K562 (cell line): ENCODE data around the gene PLCD1. TPM values are rescaled to one million over a fixed set of nuclear protein-coding genes. Genes with fewer than 3 reads are reported as not detected.

Source experiments
- ATAC-seq: fragments of 200-7000 bp; cut with Tn5 transposase; 3 replicates; pipeline ENCODE4 v1.9.1; 2020; ENCODE audit warnings: moderate library complexity
- BruUV-seq: library from RNA; stranded (reverse); fragments of 400-500 nt; replicated peaks from 2 replicates; lab custom pipeline; 2021; lab: Mats Ljungman, UMichigan
- CTCF ChIA-PET: fragments of 300-600 bp; formaldehyde crosslinking; extraction: SDS; loops from one replicate; lab custom pipeline; 2021; ENCODE audit warnings: low intra/inter-chr PET ratio; lab: Yijun Ruan, JAX
- POLR2A ChIA-PET: fragments of 300-600, 350-650 bp; sonication (Branson Sonifier 250); formaldehyde crosslinking; extraction: SDS; loops from one replicate; lab custom pipeline; 2021; ENCODE audit warnings: antibody characterized with exemption, inconsistent platforms; lab: Yijun Ruan, JAX
- DNase-seq, 4 experiments: peaks; one replicate each; pipeline versions ENCODE4 v3.0.0 to v3.0.0-alpha.2; 2011 to 2018; ENCODE audit warnings: low spot score in 3 of 4, mixed read lengths in 3 of 4; ENCODE audit errors: extremely low read depth in 1 of 4
- FAIRE-seq: peaks from 2 replicates; lab custom pipeline; 2011; peaks lifted over from hg19 to GRCh38; lab: Jason Lieb, UNC
- H2AFZ ChIP-seq: 2 replicates; pipeline ENCODE4 v1.6.0; 2011; ENCODE audit warnings: low read depth, low read length, control low read depth, inconsistent platforms
- H3K27ac ChIP-seq: fragments of 200-600 bp; 3 replicates; pipeline ENCODE4 v1.8.0; 2011; ENCODE audit warnings: low read depth, mild to moderate bottlenecking, control low read depth, inconsistent platforms, low read length, moderate library complexity, mixed read lengths; ENCODE audit errors: extremely low read depth
- H3K27me3 ChIP-seq, 2 experiments: fragments of 300-600 bp in 1 of 2; 2 replicates in 1 of 2; 3 replicates in 1 of 2; pipeline versions ENCODE4 v1.6.0 to v1.8.0; 2011; ENCODE audit warnings: inconsistent platforms in 2 of 2, low read length in 2 of 2, mild to moderate bottlenecking in 1 of 2, mixed read lengths in 1 of 2, moderate library complexity in 1 of 2; ENCODE audit not compliant: control insufficient read depth in 2 of 2, insufficient read depth in 2 of 2
- H3K36me3 ChIP-seq: fragments of 300-600 bp; 3 replicates; pipeline ENCODE4 v1.8.0; 2011; ENCODE audit warnings: mild to moderate bottlenecking, low read length, inconsistent platforms; ENCODE audit not compliant: control insufficient read depth, insufficient read depth
- H3K4me1 ChIP-seq, 2 experiments: fragments of 200-600 bp in 1 of 2; replicated peaks in 1 of 2; 2 replicates in 1 of 2; 3 replicates in 1 of 2; pipeline versions ENCODE4 v1.5.1 to v1.8.0; 2011; ENCODE audit warnings: inconsistent platforms in 2 of 2, low read length in 2 of 2, mild to moderate bottlenecking in 1 of 2, mixed read lengths in 1 of 2, moderate library complexity in 1 of 2; ENCODE audit not compliant: control insufficient read depth in 2 of 2, insufficient read depth in 2 of 2
- H3K4me2 ChIP-seq: 2 replicates; pipeline ENCODE4 v1.6.1; 2011; ENCODE audit warnings: low read length, control low read depth, inconsistent platforms, mixed read lengths; ENCODE audit not compliant: insufficient read depth
- H3K4me3 ChIP-seq: fragments of 200-600 bp; sonication (generic), shearing (Covaris generic); 2 replicates; pipeline ENCODE4 v1.5.1; 2016; ENCODE audit warnings: control low read depth, inconsistent platforms
- H3K79me2 ChIP-seq: fragments of 200-600 bp; 3 replicates; pipeline ENCODE4 v1.8.0; 2011; ENCODE audit warnings: low read length, inconsistent platforms; ENCODE audit not compliant: control insufficient read depth, insufficient read depth
- H3K9ac ChIP-seq, 2 experiments: 2 replicates each; pipeline versions ENCODE4 v1.6.0 to v1.6.1; 2011; ENCODE audit warnings: low read depth in 2 of 2, low read length in 2 of 2, control low read depth in 1 of 2, inconsistent platforms in 1 of 2, mild to moderate bottlenecking in 1 of 2, mixed read lengths in 1 of 2; ENCODE audit not compliant: insufficient read depth in 1 of 2
- H3K9me1 ChIP-seq: one replicate; pipeline ENCODE4 v1.6.0; 2011; ENCODE audit warnings: inconsistent platforms, mild to moderate bottlenecking, low read length, moderate library complexity; ENCODE audit not compliant: control insufficient read depth, insufficient read depth
- H3K9me3 ChIP-seq: replicated peaks from 2 replicates; pipeline ENCODE4 v1.5.1; 2011; ENCODE audit warnings: low read depth, low read length, inconsistent platforms; ENCODE audit not compliant: control insufficient read depth, insufficient read depth
- H4K20me1 ChIP-seq: replicated peaks from 2 replicates; pipeline ENCODE4 v1.6.1; 2011; ENCODE audit warnings: low read length, inconsistent platforms, mixed read lengths; ENCODE audit not compliant: control insufficient read depth, insufficient read depth
- HCFC1 ChIP-seq: IDR thresholded peaks from 2 replicates; pipeline ENCODE4 v1.6.1; 2012; ENCODE audit warnings: low read depth, low read length, improper control_type of control experiment
- NFE2L1 ChIP-seq: fragments of 450-650 bp; IDR thresholded peaks from 2 replicates; pipeline ENCODE4 v1.6.1; 2016; ENCODE audit warnings: missing genetic modification characterization, low read depth, mild to moderate bottlenecking, missing compliant biosample characterization, moderate library complexity, borderline replicate concordance
- WGBS: fragments of 100-300 bp; shearing (Covaris generic); methylation state at CpG from one replicate; pipeline ENCODE4 v1.1.6; 2016; ENCODE audit warnings: low coverage, mixed read lengths; ENCODE audit not compliant: insufficient coverage; ENCODE audit errors: missing lambda C conversion rate; 5-methylcytosine and 5-hydroxymethylcytosine counted together
- in situ Hi-C: fragments of 300-500 bp; cut with MboI; formaldehyde crosslinking; loops from 4 replicates; pipeline ENCODE4 v1.15.0; 2018; ENCODE audit warnings: inconsistent platforms, mixed read lengths
- intact Hi-C: fragments of 100-400 bp; cut with micrococcal nuclease; formaldehyde crosslinking; loops from 2 replicates; pipeline ENCODE4 v1.14.2; 2022
- polyA plus RNA-seq, 8 experiments: library from polyadenylated mRNA; depleted of rRNA in 4 of 8; stranded (reverse) in 5 of 8; unstranded in 3 of 8; fragments of >200 nt; fragmentation: Nextera tagmentation in 2 of 8; fragmentation: Illumina TruSeq in 1 of 8; extraction: Ambion mirVana in 2 of 8; extraction: Trizol in 1 of 8; gene quantifications; 2 replicates each; pipeline versions ENCODE4 v1.2.1 to v1.2.3, GENCODE V29; 2011 to 2014; ENCODE audit warnings: inconsistent platforms in 1 of 8, missing spikeins in 1 of 8
- total RNA-seq, 7 experiments: library from RNA; depleted of rRNA in 6 of 7; stranded (reverse); fragments of >200 nt in 6 of 7; fragmentation: Illumina TruSeq in 2 of 7; extraction: Trizol in 2 of 7; gene quantifications; 2 replicates each; pipeline versions ENCODE4 v1.2.1 to v1.2.3, GENCODE V29; 2011 to 2021; ENCODE audit warnings: low replicate concordance in 1 of 7
- TF ChIP-seq, protein P1 (sequence below), 2 experiments: fragments of 450-650 bp in 1 of 2; sonication (generic) in 1 of 2; formaldehyde crosslinking in 1 of 2; IDR thresholded peaks; 2 replicates each; pipeline versions ENCODE4 v1.7.1 to v1.9.0; 2016 to 2022; ENCODE audit warnings: inconsistent platforms in 1 of 2, mild to moderate bottlenecking in 1 of 2, missing genetic modification reagents in 1 of 2

Gene PLCD1
- total and polyA plus RNA-seq, 9 of the 15 experiments (the other 6 are each of a cell fraction or from before 2014, with no cell fraction given): 5.4 to 209 (median 116) TPM

DNA sequence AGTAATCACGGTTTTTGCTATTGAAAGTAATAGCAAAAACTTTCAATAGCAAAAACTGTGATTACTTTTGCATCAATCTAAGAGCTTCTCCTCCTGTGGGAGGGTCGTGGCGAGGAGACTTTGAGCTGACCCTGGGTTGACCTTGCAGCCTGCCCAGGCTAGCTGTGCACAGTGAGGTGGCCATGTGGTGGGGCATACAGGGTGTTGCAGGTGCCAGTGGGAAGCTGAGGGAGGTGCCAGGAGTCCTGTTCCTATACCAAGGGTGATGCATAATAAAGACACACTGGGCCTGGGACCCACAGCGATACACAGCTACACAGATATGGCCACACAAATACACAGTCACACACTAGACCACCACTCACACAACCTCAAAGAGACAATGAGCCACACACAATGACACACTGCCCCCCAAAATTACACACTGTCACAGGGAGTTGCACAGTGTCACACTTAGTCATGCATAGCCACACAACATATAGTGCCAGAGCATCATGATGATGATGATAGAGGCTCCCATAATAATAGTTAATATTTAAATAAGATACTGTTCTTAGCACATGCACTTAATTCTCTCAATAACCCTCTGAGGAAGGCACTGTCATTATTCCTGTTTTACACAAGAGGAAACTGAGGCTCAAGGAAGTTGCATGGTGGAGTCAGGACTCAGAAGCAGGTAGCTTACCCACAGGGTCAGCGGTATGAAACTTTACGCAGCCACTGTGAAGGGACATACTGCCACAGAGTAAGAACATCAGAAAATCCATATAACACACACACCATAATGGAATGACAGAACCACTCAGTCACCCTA, 6.3 kb downstream of the PLCD1 start:
- Histone ChIP-seq H3K4me2 (peak overlapping the region; percentile 90), H3K9me3 (no peaks in the 10 kb centered on the region), H3K4me1 (peaks cover 55 to 57% of the 10 kb centered on the region in 2 experiments), H3K36me3 (peaks cover 5% of the 10 kb centered on the region; the same call in 1 of the 3 replicates), H3K27me3 (0 out of 5 replicates have a peak, but pooled peaks cover 0 to 3% of the 10 kb centered on the region in 2 experiments), H3K27ac (peak overlapping the region; percentile 61; the same call in 1 of the 3 replicates), H3K9me1 (peaks cover 4% of the 10 kb centered on the region), H4K20me1 (no peaks in the 10 kb centered on the region), H3K79me2 (peaks cover 27% of the 10 kb centered on the region), H3K4me3 (peak overlapping the region; percentile 66), H2AFZ (peak overlapping the region; percentile 94; the same call in 1 of the 2 replicates), H3K9ac (peak overlapping the region; percentile 39 to 68; a peak in 2 of 4 replicates)
- ChIA-PET POLR2A (interaction anchor here (0.7 kb wide), 1 partner anchor 10 kb away, joined by 3 read pairs; no protein-coding TSS in a partner anchor), CTCF (no interaction called here)
- ATAC-seq (no peak), DNase-seq (no peak), FAIRE-seq (no peak)
- BruUV-seq: no TSS peak
- intact Hi-C loops: no loop called here
- TF ChIP-seq, protein P1, sequence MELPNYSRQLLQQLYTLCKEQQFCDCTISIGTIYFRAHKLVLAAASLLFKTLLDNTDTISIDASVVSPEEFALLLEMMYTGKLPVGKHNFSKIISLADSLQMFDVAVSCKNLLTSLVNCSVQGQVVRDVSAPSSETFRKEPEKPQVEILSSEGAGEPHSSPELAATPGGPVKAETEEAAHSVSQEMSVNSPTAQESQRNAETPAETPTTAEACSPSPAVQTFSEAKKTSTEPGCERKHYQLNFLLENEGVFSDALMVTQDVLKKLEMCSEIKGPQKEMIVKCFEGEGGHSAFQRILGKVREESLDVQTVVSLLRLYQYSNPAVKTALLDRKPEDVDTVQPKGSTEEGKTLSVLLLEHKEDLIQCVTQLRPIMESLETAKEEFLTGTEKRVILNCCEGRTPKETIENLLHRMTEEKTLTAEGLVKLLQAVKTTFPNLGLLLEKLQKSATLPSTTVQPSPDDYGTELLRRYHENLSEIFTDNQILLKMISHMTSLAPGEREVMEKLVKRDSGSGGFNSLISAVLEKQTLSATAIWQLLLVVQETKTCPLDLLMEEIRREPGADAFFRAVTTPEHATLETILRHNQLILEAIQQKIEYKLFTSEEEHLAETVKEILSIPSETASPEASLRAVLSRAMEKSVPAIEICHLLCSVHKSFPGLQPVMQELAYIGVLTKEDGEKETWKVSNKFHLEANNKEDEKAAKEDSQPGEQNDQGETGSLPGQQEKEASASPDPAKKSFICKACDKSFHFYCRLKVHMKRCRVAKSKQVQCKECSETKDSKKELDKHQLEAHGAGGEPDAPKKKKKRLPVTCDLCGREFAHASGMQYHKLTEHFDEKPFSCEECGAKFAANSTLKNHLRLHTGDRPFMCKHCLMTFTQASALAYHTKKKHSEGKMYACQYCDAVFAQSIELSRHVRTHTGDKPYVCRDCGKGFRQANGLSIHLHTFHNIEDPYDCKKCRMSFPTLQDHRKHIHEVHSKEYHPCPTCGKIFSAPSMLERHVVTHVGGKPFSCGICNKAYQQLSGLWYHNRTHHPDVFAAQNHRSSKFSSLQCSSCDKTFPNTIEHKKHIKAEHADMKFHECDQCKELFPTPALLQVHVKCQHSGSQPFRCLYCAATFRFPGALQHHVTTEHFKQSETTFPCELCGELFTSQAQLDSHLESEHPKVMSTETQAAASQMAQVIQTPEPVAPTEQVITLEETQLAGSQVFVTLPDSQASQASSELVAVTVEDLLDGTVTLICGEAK (IDR thresholded peaks at IDR 0.05): peak; percentile 29; the same call in 1 of the 2 replicates
- TF ChIP-seq, protein P1 (CRISPR knock-in tag; IDR thresholded peaks at IDR 0.05): no peak
- TF ChIP-seq NFE2L1 (tag) (no peak), HCFC1 (no peak)
- WGBS: 65% methylated on average over 6 of the region's 6 CpGs
- in situ Hi-C loops: no loop called here
